HG03565 (cell line): ENCODE data around the gene STK11.
"Not testable (repeated sequence)": the region's sequence is repeated elsewhere in the genome, so short reads cannot be mapped to it uniquely, and the experiment has no call there.

ENCODE experiments used
- ATAC-seq: cut with Tn5 transposase; IDR thresholded peaks from one replicate; pipeline ENCODE4 v1.9.1; 2021; ENCODE audit warnings: mild to moderate bottlenecking, moderate library complexity; ENCODE audit not compliant: unreplicated experiment

STK11 gene

DNA sequence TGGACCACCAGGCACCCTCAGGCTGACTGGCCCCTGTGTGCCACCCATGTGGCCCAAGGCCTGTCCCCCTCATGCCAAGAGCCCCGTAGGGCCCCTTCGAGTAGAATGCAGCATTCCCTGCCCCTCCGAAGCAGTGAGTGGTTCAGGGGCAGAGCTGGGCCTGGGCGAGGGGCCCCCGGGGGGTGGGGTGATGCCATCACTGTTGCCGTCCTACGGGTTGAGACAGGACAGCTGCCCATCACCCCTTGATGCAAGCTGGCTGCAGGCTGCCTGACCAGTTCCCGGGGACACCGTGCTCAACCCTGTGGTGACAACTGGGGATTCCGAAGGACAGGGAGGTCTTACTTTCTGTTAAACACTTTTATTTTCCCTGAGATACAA is 36.2 kb upstream of the STK11 start:
- no peak for ATAC-seq

DNA sequence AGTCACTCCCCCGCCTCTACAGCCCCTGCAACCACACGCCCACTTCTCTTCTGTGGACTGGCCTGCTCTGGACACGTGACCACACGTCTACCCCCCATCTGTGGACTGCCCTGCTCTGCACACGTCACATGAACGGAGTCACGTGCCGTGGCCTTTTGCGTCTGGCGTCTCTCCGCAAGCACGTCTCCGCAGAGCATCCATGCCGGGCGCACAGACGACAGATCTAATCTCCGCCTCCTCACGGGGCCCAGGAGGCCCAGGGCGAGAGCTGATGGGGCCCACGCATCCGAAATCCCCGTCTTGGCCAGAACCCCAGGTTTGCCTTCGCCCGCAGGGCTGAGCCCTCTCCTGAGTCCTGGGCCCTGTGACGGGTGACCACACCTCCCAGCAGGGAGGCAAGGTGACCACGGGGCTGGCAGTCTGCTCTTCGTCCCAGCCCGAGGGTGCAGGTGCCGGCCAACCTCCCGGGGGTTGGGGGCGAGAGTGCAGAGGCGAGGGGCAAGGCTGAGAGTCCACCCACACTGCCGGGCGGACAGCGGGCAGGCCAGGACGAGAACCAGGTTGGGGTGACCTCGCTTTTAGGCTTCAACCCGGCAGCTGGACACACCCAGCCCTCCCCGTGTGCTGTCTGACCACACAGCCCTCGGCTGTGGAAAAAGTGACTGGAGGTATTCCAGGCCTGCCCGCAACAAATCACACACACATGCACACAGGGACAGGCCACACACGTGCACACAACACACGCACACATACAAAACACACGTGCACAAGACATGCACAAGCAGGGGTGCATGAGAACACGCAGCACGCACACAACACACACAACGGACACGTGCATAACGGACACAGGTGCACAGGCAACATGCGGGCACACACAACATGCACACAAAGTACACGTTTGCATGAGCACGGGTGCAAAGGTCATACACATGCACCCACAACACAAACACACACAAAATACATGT is 35.4 kb upstream of the STK11 start:
- ATAC-seq: no peak

DNA sequence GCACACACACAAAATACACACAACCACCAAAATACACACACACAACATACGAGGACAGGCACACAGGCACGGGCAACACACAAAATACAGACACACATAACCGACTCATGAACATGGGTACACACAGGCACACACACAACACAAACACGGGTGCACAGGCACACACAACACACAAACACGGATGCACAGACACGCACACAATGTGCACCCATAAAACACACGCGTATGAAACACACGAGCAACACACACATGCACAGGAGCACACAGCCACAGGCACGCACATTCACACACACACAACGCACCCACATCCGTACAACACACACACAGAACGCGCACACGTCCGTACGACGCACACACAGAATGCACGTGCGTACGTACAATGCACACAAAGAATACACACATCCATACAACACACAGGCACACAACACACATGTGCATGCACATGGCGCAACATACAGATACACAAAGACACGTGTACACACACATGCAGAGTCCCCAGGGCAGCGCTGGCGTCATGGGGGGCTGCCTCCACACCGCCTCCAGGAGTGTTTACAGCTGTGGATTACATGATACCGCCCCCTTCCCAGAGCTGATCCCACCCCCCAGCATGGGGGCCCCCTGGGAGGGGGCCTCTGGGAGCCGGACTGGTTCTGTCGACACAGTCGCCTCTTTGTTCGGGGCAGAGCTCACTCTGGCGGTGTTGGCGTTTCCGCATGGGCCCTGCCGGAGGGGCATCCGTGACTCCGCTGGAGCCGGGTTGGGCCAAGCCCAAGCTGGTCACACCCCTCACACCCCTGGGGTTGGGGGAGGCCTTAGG is 34.4 kb upstream of the STK11 start:
- no peak for ATAC-seq

DNA sequence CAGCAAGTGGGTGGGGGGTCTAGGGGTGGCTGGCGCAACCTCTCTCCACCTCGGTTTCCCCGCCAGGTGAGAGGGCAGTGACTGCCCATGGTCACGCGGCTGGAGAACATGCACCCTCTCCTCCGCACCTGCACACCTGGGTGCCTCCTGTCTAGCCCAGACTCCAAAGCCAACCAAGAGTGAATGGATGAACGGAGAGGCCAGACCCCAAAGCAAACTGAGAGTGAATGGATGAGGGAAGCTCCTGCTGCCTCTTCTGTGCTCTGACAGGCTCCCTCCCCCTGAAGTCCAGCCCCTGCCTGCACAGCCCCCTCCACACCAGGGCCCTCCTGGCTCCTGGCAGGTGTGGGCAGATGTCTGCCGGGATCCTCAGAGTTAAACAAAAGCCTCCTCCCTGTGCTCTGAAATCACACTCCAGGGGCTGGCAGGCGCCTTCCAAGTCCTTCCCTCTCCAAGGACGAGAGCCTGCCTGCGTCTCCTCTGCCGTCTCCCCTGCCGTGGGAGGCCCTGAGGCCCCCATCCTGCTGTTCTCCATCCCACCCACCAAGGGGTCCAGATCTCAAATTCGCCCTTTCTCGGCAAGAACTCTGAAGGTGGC is 33.7 kb upstream of the STK11 start:
- ATAC-seq: no peak

DNA sequence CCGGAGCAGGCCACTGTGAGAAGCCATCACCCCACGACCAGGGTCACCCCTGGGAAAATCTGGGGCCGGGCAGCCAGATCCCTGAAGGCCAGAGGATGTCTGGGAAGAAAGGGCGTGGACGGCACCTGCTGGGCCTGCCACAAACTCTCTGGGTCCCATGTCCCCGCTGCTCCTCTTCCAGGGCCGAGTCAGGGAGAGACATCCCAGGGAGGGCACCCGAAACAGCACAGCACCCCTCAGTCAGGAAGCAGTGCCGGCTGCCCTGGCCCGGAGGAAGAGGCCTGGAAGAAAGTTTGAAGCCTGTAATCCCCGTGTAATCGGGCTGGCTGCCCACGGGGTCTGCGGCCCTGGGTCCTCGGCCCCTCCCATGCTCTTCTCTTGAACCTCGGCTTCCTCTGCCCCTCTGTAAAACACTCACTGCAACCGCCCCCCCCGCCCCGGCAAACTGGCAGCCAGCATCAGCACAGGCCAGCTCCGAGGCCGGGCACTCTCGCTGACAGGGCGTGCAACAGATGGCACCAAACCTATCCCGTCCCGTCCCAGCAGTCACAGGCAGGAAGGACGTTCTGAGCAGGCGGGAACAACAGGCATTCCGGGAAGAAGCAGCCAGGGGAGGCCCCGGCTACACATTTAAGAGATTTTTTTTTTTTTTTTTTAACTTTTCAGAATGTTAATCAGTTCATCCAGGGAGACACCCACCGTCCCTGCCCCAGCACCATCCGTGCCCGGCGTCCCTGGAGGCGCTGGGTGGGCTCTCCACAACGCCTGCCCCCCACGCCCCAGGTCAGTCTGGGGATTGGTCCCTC is 33.0 kb upstream of the STK11 start:
- ATAC-seq: no peak

DNA sequence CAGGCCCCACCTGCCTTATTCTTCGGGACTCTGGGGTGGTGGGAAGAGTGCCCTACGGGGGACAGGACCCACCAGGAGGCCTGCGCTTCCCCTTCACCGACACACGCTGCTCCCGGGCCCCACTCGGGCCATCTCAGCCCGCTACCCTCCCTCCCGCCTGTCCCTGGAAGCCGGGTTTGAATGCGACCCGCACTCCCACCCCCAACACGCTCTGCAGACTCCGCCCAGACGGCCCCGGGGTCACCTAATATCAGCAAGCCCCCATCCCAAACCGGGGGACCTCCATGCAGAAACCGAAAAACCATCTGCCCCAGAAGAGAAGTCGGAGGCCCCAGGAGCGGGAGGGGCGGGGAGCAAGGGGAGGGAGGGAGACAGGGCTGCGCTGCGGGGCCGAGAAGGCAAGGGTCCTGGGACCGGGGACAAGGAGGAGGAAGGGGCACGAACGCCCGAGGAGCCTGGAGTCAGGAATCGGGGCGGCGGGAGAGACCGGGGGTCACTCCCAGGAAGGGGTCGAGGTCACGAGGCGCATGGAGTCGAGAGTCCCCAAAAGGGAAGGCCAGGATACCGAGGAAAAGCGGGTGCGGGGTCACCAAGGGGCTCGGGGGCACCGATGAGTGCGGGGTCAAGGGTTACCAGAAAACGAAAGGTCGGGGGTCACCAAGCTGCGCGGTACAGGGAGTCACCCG is 32.3 kb upstream of the STK11 start:
- ATAC-seq: no peak

DNA sequence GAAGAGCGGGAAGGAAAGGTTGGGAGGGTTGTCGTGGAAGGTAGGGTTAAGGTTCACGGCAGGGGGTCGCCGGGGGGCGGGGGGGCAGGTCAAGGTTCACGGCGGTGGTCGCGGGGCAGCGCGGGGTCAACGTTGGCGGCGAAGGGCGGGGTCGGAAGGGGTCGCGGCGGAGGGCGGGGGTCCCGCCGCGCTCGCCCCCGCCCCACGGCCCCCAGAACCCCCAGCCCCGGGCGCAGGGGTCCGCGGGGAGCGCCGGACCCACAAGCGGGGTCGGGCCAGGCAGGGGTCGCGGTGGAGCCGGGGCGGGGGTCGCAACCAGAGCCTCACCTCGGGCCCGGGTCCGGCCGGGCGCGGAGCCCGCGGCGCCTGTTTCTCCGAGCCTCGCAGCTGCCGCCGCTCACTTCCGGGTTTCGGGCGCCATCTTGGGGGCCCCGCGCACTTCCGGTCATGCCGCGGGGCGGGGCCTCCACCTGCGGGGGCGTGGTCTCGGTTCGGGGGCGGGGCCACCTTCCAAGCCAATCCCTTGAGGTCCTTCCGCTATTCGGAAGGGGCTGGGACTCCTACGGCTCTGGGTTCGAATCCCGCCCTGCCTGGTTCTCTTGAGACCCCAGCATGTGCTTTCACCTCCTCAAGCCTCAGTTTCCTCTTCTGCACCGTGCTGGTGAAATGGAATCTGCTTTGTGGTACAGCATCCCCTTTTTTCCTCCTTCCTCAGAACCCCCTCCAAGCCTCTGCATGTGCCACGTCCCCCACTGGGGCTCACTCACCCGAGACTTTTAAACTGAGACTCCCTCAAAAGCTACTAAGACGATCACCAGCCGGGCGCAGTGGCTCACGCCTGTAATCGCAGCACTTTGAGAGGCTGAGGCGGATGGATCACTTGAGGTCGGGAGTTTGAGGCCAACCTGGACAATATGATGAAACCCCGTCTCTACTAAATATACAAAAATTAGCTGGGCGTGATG is 31.5 kb upstream of the STK11 start, which contains the start of gene SBNO2:
Gene SBNO2, minus strand, starts transcription at position 424 of the 965 bp plus-strand sequence. CDS start 19,992 bp downstream, outside the sequence.
- ATAC-seq: peak; percentile 52

DNA sequence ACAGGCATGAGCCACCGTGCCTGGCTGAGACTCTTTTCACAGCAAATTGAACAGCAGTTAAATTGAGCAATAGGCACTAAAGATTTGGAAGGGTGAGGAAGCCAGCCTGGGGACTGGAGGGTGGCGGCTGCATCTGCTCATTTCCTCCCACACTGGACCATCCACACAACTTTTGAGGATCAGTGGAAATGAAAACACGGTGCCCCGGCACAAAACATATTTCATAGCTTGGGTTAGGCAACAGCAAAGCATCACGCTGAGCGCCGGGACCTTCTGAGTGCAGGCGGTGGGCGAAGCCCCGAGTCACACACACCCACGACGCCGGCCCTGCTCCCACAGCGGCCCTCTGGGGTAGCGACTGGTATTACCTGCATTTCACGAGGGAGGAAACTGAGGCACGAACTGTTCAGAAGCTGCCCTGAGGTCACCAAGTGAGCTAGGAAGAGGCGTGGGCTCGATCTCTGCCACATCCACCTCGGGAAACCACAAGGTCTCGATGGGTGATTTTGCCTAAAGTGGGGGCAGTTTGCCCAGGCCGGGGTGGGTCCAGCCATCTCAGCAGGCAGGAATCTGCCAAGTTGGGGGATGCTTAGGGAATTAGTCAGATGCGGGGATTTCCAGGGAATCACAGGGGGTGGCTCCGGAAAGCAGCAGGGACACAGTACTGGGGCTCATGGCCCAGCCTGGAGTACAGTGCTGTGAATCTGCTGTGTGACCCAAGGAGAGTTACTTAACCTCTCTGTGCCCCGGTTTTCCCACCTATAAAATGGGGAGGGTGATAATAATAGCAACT is 28.1 kb upstream of the STK11 start:
- no peak for ATAC-seq

DNA sequence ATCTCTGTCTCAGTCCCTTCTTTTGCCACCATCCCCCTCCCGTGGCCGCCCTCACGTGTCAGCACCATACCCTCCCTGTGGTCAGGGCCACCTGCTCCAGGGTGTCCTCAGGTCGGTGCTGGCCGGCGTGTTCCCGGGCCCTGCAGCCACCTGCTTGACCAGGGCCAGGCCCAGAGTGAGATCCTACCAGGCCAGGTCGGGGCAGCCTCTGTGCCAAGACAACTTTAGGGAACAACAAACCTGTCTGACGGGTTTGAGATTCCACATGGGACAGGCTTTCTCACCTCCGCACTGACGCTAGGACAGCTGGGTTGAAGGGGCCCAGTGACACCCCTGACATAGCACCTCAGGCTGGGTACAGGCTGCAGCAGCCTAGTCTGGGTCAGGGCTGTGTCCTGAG is 24.0 kb upstream of the STK11 start:
- no peak for ATAC-seq

DNA sequence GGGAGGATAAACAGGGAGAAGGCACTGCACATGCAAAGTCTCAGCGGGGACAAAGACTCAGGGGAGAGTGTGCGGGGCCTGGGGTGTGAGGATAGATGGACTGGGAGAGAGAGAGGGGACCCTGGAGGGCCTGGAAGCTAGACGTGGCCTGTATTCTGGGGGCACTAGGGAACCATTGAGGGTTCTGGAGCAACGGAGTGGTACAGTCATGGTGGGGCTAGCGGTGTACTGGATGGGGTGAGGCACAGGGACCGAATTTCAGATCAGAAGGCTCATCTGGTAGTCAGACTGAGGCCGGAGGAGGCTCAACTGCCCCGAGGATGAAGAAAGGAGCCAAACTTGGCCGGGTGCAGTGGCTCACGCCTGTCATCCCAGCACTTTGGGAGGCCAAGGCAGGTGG is 23.5 kb upstream of the STK11 start:
- no peak for ATAC-seq

DNA sequence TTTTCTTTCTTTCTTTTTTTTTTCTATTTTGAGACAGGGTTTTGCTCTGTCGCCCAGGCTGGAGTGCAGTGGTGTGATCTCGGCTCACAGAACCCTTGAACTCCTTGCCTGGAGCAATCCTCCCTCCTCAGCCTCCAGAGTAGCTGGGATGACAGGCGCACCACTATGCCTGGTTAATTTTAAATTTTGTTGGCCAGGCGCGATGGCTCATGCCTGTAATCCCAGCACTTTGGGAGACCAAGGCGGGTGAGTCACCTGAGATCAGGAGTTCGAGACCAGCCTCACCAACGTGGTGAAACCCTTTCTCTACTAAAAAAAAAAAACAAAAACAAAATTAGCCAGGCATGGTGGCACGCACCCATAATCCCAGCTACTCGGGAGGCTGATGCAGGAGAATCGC is 22.9 kb upstream of the STK11 start:
- no peak for ATAC-seq

DNA sequence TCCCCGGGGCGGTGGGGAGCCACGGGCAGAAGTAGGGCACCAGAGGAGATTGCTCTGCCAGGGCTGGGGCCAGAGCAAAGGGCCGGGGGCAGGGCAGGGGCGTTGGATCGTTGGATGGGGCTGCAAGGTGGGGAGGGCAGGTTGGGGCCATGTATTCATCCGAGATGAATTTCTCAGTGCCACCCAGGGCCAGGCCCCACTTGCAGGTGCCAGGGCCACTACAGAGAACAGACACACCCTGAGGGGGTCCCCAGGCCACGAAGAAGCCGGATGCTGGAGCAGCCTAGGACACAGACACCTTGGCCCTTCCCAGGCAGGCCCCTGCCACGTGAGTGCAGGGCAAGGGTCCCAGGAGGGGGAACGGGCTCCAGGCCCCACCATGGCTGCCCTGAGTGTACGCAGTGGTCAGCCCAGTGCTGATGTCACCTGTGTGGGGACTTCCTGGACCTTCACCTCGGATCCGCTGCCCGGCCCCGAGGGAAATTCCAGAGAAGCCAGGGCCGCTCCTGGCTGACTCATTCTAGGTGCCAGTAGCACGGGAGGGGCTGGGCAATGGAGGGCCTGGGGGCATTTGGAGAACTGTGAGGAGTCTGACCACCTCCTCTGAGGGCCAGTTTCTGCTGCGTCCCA is 21.9 kb upstream of the STK11 start:
- no peak for ATAC-seq

DNA sequence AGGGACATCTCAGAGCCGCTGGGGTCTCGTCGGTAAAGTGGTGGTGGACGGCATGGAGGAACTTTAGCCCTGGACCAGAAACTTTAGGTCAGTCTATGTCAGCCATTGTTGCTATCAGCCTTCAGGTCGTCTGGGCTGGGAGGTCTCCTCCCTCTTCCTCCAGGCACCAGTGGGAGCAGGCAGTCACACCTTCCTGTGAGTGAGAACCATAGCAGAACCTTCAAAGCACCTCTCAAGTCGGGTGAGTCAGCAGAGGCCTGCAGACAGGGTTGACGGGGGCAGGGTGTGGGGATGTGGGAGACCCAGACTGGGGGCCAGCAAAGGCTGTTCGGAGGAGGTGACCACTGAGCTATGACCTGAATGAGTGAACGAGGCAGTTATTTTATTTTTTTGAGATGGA is 16.2 kb upstream of the STK11 start:
- no peak for ATAC-seq

DNA sequence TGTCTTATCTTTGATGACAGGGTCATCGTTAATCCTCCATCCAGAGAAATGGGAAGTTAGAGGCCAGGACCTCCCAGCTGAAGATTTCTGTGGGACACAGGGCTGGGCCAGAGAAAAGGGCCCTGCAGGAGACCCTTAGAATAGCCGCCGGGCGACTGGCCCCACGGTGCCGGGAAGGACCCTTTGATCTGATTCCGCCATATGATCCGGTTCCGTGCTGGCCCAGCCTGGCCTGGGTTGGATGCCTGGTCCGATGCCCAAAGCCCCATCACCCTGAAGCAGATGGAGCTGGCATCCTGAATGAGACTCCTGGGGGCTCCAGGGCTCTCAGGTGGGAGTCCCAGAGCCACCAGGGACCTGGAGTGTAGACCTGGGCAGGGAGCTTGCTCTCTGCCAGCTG is 6.0 kb upstream of the STK11 start:
- no peak for ATAC-seq

DNA sequence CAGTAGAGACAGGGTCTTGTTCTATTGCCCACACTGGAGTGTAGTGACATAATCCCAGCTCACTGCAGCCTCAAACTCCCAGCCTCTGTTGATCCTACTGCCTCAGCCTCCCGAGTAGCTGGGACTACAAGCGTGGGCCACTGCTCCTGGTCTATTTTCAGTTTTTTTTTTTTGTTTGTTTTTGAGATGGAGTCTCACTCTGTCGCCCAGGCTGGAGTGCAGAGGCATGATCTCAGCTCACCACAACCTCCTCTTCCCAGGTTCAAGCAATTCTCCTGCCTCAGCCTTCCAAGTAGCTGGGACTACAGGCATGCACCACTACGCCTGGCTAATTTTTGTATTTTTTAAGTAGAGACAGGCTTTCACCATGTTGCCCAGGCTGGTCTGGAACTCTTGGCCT is 5.0 kb upstream of the STK11 start:
- not testable (repeated sequence) for ATAC-seq

DNA sequence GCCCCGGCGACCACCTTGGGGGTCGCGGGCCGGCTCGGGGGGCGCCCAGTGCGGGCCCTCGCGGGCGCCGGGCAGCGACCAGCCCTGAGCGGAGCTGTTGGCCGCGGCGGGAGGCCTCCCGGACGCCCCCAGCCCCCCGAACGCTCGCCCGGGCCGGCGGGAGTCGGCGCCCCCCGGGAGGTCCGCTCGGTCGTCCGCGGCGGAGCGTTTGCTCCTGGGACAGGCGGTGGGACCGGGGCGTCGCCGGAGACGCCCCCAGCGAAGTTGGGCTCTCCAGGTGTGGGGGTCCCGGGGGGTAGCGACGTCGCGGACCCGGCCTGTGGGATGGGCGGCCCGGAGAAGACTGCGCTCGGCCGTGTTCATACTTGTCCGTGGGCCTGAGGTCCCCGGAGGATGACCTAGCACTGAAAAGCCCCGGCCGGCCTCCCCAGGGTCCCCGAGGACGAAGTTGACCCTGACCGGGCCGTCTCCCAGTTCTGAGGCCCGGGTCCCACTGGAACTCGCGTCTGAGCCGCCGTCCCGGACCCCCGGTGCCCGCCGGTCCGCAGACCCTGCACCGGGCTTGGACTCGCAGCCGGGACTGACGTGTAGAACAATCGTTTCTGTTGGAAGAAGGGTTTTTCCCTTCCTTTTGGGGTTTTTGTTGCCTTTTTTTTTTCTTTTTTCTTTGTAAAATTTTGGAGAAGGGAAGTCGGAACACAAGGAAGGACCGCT is 729 bp downstream of the STK11 start:
- ATAC-seq: no peak

DNA sequence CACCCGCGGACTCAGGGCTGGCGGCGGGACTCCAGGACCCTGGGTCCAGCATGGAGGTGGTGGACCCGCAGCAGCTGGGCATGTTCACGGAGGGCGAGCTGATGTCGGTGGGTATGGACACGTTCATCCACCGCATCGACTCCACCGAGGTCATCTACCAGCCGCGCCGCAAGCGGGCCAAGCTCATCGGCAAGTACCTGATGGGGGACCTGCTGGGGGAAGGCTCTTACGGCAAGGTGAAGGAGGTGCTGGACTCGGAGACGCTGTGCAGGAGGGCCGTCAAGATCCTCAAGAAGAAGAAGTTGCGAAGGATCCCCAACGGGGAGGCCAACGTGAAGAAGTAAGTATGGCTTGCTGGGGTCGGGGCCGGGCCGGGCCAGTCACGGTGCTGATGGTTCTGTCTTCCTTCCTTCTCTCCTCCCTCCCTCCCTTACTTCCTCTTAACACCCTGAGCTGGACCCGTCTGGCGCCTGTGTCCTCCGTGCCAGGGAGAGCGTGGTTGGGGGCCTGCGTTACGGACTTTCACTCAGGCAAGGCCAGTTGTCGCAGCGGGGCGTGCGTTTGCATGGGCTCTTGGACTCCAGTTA is 1.4 kb downstream of the STK11 start:
- no peak for ATAC-seq
